ENCODE results near the gene PRKN. TPM values are rescaled to one million over a fixed set of nuclear protein-coding genes. Genes with fewer than 3 reads are reported as not detected.

The PRKN gene
- total and polyA plus RNA-seq, 9 of the 15 experiments (the other 6 are each of a cell fraction or from before 2014, with no cell fraction given) = 0.03 to 0.96 (median 0.15) TPM; not detected in 2

DNA sequence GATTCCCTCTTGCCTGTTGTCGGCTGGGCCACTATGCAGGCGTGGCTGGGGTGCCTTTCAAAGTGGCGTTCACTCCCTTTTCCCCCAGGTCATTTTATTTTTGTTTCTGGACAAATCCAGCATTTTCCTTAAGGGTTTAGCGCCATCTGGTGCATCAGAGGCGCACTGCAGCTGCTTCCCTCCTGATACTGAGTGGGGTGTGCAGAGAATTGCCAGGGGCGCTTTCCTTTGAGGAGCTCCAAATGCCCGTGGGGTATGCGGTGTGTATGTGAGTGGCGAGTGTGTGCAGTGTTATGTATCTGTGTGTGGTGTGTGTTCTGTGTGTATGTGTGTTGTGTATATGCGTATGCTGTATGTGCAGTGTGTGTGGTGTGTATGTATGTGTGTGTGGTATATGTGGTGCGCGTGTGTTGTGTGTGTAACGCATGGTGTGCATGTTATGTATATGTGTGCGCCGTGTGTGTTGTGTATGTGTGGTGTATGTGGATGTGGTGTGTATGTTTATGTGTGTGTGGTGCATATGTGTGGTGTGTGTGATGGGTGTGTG, 1353.6 kb downstream of the PRKN start (continued):
- TF ChIP-seq, protein P1, sequence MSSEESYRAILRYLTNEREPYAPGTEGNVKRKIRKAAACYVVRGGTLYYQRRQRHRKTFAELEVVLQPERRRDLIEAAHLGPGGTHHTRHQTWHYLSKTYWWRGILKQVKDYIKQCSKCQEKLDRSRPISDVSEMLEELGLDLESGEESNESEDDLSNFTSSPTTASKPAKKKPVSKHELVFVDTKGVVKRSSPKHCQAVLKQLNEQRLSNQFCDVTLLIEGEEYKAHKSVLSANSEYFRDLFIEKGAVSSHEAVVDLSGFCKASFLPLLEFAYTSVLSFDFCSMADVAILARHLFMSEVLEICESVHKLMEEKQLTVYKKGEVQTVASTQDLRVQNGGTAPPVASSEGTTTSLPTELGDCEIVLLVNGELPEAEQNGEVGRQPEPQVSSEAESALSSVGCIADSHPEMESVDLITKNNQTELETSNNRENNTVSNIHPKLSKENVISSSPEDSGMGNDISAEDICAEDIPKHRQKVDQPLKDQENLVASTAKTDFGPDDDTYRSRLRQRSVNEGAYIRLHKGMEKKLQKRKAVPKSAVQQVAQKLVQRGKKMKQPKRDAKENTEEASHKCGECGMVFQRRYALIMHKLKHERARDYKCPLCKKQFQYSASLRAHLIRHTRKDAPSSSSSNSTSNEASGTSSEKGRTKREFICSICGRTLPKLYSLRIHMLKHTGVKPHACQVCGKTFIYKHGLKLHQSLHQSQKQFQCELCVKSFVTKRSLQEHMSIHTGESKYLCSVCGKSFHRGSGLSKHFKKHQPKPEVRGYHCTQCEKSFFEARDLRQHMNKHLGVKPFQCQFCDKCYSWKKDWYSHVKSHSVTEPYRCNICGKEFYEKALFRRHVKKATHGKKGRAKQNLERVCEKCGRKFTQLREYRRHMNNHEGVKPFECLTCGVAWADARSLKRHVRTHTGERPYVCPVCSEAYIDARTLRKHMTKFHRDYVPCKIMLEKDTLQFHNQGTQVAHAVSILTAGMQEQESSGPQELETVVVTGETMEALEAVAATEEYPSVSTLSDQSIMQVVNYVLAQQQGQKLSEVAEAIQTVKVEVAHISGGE (CRISPR knock-in tag; IDR thresholded peaks at IDR 0.05) = no peak
- TF ChIP-seq ZNF77 (CRISPR knock-in tag; IDR thresholded peaks at IDR 0.05) = no peak
- TF ChIP-seq, protein P2, sequence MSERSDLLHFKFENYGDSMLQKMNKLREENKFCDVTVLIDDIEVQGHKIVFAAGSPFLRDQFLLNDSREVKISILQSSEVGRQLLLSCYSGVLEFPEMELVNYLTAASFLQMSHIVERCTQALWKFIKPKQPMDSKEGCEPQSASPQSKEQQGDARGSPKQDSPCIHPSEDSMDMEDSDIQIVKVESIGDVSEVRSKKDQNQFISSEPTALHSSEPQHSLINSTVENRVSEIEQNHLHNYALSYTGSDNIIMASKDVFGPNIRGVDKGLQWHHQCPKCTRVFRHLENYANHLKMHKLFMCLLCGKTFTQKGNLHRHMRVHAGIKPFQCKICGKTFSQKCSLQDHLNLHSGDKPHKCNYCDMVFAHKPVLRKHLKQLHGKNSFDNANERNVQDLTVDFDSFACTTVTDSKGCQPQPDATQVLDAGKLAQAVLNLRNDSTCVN (CRISPR knock-in tag; IDR thresholded peaks at IDR 0.05) = peak; percentile 96; the same call in 1 of the 2 replicates
- TF ChIP-seq ILF3 (IDR thresholded peaks at IDR 0.05; ENCODE audit: borderline replicate concordance) = no peak
- TF ChIP-seq BRF1 (IDR thresholded peaks at IDR 0.05; ENCODE audit: borderline replicate concordance, extremely low read depth, insufficient read length) = no peak
- TF ChIP-seq CCAR2 (IDR thresholded peaks at IDR 0.05; ENCODE audit: low read depth, low read length) = no peak
- no peak for TF ChIP-seq MXI1 (IDR thresholded peaks at IDR 0.05; ENCODE audit: low read depth, low read length)
- TF ChIP-seq RNF2 (IDR thresholded peaks at IDR 0.05) = no peak
- TF ChIP-seq, protein P3, sequence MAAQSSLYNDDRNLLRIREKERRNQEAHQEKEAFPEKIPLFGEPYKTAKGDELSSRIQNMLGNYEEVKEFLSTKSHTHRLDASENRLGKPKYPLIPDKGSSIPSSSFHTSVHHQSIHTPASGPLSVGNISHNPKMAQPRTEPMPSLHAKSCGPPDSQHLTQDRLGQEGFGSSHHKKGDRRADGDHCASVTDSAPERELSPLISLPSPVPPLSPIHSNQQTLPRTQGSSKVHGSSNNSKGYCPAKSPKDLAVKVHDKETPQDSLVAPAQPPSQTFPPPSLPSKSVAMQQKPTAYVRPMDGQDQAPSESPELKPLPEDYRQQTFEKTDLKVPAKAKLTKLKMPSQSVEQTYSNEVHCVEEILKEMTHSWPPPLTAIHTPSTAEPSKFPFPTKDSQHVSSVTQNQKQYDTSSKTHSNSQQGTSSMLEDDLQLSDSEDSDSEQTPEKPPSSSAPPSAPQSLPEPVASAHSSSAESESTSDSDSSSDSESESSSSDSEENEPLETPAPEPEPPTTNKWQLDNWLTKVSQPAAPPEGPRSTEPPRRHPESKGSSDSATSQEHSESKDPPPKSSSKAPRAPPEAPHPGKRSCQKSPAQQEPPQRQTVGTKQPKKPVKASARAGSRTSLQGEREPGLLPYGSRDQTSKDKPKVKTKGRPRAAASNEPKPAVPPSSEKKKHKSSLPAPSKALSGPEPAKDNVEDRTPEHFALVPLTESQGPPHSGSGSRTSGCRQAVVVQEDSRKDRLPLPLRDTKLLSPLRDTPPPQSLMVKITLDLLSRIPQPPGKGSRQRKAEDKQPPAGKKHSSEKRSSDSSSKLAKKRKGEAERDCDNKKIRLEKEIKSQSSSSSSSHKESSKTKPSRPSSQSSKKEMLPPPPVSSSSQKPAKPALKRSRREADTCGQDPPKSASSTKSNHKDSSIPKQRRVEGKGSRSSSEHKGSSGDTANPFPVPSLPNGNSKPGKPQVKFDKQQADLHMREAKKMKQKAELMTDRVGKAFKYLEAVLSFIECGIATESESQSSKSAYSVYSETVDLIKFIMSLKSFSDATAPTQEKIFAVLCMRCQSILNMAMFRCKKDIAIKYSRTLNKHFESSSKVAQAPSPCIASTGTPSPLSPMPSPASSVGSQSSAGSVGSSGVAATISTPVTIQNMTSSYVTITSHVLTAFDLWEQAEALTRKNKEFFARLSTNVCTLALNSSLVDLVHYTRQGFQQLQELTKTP (IDR thresholded peaks at IDR 0.05; ENCODE audit: low read depth in 1 of 2, partially characterized antibody in 2 of 2) = no peak
- TF ChIP-seq ZBED1 (IDR thresholded peaks at IDR 0.05) = no peak
- TF ChIP-seq PHB (CRISPR knock-in tag; IDR thresholded peaks at IDR 0.05) = peak; percentile 32; the same call in 1 of the 2 replicates
- no peak for TF ChIP-seq C11orf30 (IDR thresholded peaks at IDR 0.05; ENCODE audit: low read depth)
- TF ChIP-seq, protein P4, sequence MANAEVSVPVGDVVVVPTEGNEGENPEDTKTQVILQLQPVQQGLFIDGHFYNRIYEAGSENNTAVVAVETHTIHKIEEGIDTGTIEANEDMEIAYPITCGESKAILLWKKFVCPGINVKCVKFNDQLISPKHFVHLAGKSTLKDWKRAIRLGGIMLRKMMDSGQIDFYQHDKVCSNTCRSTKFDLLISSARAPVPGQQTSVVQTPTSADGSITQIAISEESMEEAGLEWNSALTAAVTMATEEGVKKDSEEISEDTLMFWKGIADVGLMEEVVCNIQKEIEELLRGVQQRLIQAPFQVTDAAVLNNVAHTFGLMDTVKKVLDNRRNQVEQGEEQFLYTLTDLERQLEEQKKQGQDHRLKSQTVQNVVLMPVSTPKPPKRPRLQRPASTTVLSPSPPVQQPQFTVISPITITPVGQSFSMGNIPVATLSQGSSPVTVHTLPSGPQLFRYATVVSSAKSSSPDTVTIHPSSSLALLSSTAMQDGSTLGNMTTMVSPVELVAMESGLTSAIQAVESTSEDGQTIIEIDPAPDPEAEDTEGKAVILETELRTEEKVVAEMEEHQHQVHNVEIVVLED (CRISPR knock-in tag; IDR thresholded peaks at IDR 0.05) = no peak
- no peak for TF ChIP-seq GTF2E2 (tag; IDR thresholded peaks at IDR 0.05)
- TF ChIP-seq ZNF143 (CRISPR knock-in tag; IDR thresholded peaks at IDR 0.05) = no peak
- TF ChIP-seq SAFB (IDR thresholded peaks at IDR 0.05; ENCODE audit: borderline replicate concordance, low read depth, low read length) = no peak
